ENCODE measurements around the gene PCDHA8.
"Not testable (repeated sequence)": the region's sequence is repeated elsewhere in the genome, so short reads cannot be mapped to it uniquely, and the experiment has no call there.

The PCDHA8 gene

DNA sequence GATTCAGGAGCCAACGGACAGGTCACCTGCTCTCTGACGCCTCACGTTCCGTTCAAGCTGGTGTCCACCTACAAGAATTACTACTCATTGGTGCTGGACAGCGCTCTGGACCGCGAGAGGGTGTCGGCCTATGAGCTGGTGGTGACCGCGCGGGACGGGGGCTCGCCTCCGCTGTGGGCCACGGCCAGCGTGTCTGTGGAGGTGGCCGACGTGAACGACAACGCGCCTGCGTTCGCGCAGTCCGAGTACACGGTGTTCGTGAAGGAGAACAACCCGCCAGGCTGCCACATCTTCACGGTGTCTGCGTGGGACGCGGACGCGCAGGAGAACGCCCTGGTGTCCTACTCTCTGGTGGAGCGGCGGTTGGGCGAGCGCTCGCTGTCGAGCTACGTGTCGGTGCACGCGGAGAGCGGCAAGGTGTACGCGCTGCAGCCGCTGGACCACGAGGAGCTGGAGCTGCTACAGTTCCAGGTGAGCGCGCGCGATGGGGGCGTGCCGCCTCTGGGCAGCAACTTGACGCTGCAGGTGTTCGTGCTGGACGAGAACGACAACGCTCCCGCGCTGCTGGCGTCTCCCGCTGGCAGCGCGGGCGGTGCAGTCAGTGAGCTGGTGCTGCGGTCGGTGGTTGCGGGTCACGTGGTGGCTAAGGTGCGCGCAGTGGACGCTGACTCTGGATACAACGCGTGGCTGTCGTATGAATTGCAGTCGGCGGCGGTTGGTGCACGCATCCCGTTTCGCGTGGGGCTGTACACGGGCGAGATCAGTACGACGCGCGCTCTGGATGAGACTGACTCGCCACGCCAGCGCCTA, 16.4 kb downstream of the PCDHA8 start:
- Histone ChIP-seq H3K36me3 (ENCODE audit: control insufficient read depth, insufficient read depth, low read length) (no peaks in the 10 kb centered on the region; the same call in 1 of the 2 replicates), H3K4me1 (ENCODE audit: control insufficient read depth, insufficient read depth, low read length) (no peaks in the 10 kb centered on the region), H3K4me3 (ENCODE audit: low read depth, low read length) (no peak overlapping the region), H3K9ac (ENCODE audit: low read depth, low read length) (no peak overlapping the region), H3K9me3 (ENCODE audit: control insufficient read depth, insufficient read depth, low read length) (peaks cover 12% of the 10 kb centered on the region), H3K27me3 (ENCODE audit: control insufficient read depth, insufficient read depth, low read length) (no peaks in the 10 kb centered on the region), H3K27ac (ENCODE audit: low read depth, low read length) (no peak overlapping the region)

DNA sequence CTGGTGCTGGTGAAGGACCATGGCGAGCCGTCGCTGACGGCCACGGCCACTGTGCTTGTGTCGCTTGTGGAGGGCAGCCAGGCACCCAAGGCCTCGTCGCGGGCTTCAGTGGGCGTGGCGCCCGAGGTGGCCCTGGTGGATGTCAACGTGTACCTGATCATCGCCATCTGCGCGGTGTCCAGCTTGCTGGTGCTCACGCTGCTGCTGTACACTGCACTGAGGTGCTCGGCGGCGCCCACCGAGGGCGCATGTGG, 16.9 kb downstream of the PCDHA8 start:
- H3K27me3 ChIP-seq (ENCODE audit: control insufficient read depth, insufficient read depth, low read length): no peaks in the 10 kb centered on the region
- H3K4me1 ChIP-seq (ENCODE audit: control insufficient read depth, insufficient read depth, low read length): no peaks in the 10 kb centered on the region
- H3K27ac ChIP-seq (ENCODE audit: low read depth, low read length): no peak overlapping the region
- H3K36me3 ChIP-seq (ENCODE audit: control insufficient read depth, insufficient read depth, low read length): peaks cover 4% of the 10 kb centered on the region; the same call in 1 of the 2 replicates
- no peak overlapping the region for H3K4me3 ChIP-seq (ENCODE audit: low read depth, low read length)
- H3K9ac ChIP-seq (ENCODE audit: low read depth, low read length): no peak overlapping the region
- peaks cover 12% of the 10 kb centered on the region for H3K9me3 ChIP-seq (ENCODE audit: control insufficient read depth, insufficient read depth, low read length)

DNA sequence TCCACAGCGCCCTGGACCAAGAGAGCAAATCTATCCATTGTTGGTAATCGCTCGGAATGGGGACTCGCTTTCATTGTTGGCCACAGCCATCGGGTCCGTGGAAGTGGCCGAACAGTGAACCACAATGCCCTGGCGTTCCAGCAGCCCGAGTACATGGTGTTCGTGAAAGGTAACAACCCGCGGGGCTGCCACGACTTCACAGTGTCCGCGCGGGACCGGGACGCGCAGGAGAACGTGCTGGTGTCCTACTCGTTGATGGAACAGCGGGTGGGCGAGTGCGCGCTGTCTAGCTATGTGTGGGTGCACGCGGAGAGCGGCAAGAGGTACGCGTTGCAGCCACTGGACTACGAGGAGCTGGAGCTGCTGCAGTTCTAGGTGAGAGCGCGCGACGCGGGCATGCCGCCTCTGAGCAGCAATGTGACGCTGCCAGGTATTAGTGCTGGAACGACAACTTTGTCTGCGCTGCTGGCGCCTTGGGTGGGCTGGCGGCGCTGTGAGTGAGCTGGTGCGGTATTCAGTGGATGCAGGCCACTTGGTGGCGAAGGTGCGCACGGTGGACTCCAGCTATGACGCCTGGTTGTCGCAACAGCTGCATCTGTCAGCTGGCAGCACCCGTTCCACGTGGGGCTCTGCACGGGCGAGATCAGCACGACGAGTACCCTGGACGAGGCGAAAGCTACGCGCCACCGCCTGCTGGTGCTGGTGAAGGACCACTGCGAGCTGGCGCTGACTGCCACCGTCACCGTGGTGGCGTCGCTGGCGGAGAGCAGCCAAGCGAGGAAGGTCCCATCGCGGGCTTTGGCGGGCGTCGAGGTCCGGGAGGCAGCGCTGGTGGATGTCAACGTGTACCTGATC, 21.7 kb downstream of the PCDHA8 start:
- H3K27me3 ChIP-seq (ENCODE audit: control insufficient read depth, insufficient read depth, low read length): no peaks in the 10 kb centered on the region
- no peak overlapping the region for H3K27ac ChIP-seq (ENCODE audit: low read depth, low read length)
- H3K9me3 ChIP-seq (ENCODE audit: control insufficient read depth, insufficient read depth, low read length): peaks cover 8% of the 10 kb centered on the region; the same call in 1 of the 2 replicates
- H3K4me1 ChIP-seq (ENCODE audit: control insufficient read depth, insufficient read depth, low read length): no peaks in the 10 kb centered on the region
- peaks cover 6% of the 10 kb centered on the region for H3K36me3 ChIP-seq (ENCODE audit: control insufficient read depth, insufficient read depth, low read length)
- H3K4me3 ChIP-seq (ENCODE audit: low read depth, low read length): no peak overlapping the region
- H3K9ac ChIP-seq (ENCODE audit: low read depth, low read length): no peak overlapping the region

DNA sequence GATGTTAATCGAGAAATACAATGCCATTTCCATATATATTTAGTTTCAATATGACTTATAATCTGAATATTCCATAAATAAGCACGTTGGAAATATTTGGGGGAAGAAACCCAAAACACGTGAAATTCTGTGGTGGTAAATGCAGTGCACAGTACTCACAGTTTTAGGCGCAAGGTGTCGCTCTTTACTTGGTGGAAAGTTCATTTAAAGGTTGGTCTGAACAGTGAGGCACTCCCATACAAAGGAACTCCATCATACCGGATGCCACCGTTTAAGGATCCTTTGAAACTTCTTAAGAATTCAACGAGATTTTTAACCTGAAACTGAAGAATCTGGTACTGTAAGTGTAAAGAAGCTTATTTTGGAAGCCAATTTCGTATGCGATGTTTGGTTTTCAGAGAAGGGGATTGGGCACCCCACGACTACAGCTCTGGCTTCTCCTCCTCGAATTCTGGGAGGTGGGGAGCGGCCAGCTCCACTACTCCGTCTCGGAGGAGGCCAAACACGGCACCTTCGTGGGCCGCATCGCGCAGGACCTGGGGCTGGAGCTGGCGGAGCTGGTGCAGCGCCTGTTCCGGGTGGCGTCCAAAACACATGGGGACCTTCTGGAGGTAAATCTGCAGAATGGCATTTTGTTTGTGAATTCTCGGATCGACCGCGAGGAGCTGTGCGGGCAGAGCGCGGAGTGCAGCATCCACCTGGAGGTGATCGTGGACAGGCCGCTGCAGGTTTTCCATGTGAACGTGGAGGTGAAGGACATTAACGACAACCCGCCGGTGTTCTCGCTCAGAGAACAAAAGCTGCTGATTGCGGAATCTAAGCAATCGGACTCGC, 28.0 kb downstream of the PCDHA8 start, which contains the start of gene PCDHA11:
PCDHA11 (plus strand) TSS at position 237 of the 834 bp plus-strand sequence; CDS start at position 384, 147 bp downstream.
- Histone ChIP-seq H3K4me3 (ENCODE audit: low read depth, low read length) (no peak within 1 kb of the TSS), H3K4me1 (ENCODE audit: control insufficient read depth, insufficient read depth, low read length) (0 out of 2 replicates have a peak, but pooled peaks cover under 1% of the 10 kb centered on the region), H3K27ac (ENCODE audit: low read depth, low read length) (no peak within 1 kb of the TSS), H3K27me3 (ENCODE audit: control insufficient read depth, insufficient read depth, low read length) (no peaks in the 10 kb centered on the region), H3K9ac (ENCODE audit: low read depth, low read length) (no peak within 1 kb of the TSS), H3K36me3 (ENCODE audit: control insufficient read depth, insufficient read depth, low read length) (peaks cover 9% of the 10 kb centered on the region), H3K9me3 (ENCODE audit: control insufficient read depth, insufficient read depth, low read length) (no peaks in the 10 kb centered on the region)

DNA sequence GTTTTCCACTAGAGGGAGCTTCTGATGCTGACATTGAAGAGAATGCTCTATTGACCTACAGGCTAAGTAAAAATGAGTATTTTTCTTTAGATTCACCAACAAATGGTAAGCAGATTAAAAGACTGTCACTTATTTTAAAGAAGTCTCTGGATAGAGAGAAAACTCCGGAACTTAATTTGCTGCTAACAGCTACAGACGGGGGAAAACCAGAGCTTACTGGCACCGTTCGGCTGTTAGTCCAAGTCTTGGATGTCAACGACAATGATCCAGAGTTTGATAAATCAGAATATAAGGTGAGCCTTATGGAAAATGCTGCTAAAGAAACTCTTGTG, 28.5 kb downstream of the PCDHA8 start:
- Histone ChIP-seq H3K4me3 (ENCODE audit: low read depth, low read length) (no peak overlapping the region), H3K4me1 (ENCODE audit: control insufficient read depth, insufficient read depth, low read length) (peaks cover 6% of the 10 kb centered on the region; the same call in 1 of the 2 replicates), H3K27me3 (ENCODE audit: control insufficient read depth, insufficient read depth, low read length) (no peaks in the 10 kb centered on the region), H3K9ac (ENCODE audit: low read depth, low read length) (no peak overlapping the region), H3K27ac (ENCODE audit: low read depth, low read length) (no peak overlapping the region), H3K36me3 (ENCODE audit: control insufficient read depth, insufficient read depth, low read length) (peaks cover 9% of the 10 kb centered on the region), H3K9me3 (ENCODE audit: control insufficient read depth, insufficient read depth, low read length) (no peaks in the 10 kb centered on the region)

DNA sequence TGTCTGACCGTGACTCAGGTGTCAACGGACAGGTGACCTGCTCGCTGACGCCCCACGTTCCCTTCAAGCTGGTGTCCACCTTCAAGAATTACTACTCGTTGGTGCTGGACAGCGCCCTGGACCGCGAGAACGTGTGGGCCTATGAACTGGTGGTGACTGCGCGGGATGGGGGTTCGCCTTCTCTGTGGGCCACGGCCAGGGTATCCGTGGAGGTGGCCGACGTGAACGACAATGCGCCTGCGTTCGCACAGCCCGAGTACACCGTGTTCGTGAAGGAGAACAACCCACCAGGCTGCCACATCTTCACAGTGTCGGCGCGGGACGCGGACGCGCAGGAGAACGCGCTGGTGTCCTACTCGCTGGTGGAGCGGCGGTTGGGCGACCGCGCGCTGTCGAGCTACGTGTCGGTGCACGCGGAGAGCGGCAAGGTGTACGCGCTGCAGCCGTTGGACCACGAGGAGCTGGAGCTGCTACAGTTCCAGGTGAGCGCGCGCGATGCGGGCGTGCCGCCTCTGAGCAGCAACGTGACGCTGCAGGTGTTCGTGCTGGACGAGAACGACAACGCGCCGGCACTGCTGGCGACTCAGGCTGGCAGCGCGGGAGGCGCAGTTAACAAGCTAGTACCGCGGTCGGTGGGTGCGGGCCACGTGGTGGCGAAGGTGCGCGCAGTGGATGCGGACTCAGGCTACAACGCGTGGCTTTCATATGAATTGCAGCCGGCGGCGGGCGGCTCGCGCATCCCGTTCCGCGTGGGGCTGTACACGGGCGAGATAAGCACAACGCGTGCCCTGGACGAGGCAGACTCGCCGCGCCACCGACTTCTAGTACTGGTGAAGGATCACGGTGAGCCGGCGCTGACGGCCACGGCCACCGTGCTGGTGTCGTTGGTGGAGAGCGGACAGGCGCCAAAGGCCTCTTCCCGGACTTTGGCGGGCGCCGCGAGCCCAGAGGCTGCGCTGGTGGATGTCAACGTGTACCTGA, 29.5 kb downstream of the PCDHA8 start:
- peaks cover 9% of the 10 kb centered on the region for H3K36me3 ChIP-seq (ENCODE audit: control insufficient read depth, insufficient read depth, low read length)
- H3K27ac ChIP-seq (ENCODE audit: low read depth, low read length): no peak overlapping the region
- H3K9me3 ChIP-seq (ENCODE audit: control insufficient read depth, insufficient read depth, low read length): no peaks in the 10 kb centered on the region
- H3K27me3 ChIP-seq (ENCODE audit: control insufficient read depth, insufficient read depth, low read length): no peaks in the 10 kb centered on the region
- no peak overlapping the region for H3K4me3 ChIP-seq (ENCODE audit: low read depth, low read length)
- no peak overlapping the region for H3K9ac ChIP-seq (ENCODE audit: low read depth, low read length)
- H3K4me1 ChIP-seq (ENCODE audit: control insufficient read depth, insufficient read depth, low read length): peaks cover 7% of the 10 kb centered on the region; the same call in 1 of the 2 replicates

DNA sequence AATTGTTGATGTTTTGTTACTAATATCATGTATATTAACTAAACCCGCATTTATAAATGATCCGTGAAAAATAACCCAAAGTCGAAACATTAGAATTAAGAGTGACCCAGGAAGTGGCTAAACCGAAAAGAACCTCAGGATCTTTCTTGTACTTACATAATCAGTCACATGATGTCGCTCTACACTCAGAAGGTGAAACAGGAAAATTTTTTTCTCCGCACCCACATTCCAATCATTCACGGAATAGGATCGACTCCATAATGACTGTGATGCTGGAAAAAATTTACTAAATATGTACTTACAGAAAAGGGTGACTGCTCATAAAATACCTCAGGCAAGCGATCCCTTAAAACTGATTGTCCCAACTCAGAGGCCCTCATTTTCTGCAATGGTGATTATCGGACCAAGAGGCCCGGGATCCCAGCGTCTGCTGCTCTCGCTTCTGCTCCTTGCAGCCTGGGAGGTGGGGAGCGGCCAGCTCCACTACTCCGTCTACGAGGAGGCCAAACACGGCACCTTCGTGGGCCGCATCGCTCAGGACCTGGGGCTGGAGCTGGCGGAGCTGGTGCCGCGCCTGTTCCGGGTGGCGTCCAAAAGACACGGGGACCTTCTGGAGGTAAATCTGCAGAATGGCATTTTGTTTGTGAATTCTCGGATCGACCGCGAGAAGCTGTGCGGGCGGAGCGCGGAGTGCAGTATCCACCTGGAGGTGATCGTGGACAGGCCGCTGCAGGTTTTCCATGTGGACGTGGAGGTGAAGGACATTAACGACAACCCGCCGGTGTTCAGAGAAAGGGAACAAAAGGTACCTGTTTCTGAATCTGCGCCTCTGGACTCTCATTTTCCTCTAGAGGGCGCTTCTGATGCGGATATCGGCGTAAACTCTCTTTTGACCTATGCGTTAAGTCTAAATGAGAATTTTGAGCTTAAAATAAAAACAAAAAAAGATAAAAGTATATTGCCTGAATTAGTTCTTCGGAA, 34.4 kb downstream of the PCDHA8 start, which contains the start of gene PCDHA12:
PCDHA12 (plus strand) TSS at position 224 of the 981 bp plus-strand sequence; CDS start at position 389, 165 bp downstream.
- Histone ChIP-seq H3K27ac (ENCODE audit: low read depth, low read length) (peak within 1 kb of the TSS; percentile 73), H3K9me3 (ENCODE audit: control insufficient read depth, insufficient read depth, low read length) (no peaks in the 10 kb centered on the region), H3K4me3 (ENCODE audit: low read depth, low read length) (peak within 1 kb of the TSS; percentile 91), H3K9ac (ENCODE audit: low read depth, low read length) (peak within 1 kb of the TSS; percentile 85), H3K27me3 (ENCODE audit: control insufficient read depth, insufficient read depth, low read length) (no peaks in the 10 kb centered on the region), H3K4me1 (ENCODE audit: control insufficient read depth, insufficient read depth, low read length) (peaks cover 7% of the 10 kb centered on the region; the same call in 1 of the 2 replicates), H3K36me3 (ENCODE audit: control insufficient read depth, insufficient read depth, low read length) (0 out of 2 replicates have a peak, but pooled peaks cover under 1% of the 10 kb centered on the region)

DNA sequence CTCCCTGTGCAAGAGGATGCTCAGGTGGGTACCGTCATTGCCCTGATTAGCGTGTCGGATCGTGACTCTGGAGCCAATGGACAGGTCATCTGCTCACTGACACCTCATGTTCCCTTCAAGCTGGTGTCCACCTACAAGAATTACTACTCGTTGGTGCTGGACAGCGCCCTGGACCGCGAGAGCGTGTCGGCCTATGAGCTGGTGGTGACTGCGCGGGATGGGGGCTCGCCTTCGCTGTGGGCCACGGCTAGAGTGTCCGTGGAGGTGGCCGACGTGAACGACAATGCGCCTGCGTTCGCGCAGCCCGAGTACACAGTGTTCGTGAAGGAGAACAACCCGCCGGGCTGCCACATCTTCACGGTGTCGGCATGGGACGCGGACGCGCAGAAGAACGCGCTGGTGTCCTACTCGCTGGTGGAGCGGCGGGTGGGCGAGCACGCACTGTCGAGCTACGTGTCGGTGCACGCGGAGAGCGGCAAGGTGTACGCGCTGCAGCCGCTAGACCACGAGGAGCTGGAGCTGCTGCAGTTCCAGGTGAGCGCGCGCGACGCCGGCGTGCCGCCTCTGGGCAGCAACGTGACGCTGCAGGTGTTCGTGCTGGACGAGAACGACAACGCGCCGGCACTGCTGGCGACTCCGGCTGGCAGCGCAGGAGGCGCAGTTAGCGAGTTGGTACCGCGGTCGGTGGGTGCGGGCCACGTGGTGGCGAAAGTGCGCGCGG, 35.7 kb downstream of the PCDHA8 start:
- H3K4me3 ChIP-seq (ENCODE audit: low read depth, low read length); H3K36me3 ChIP-seq (ENCODE audit: control insufficient read depth, insufficient read depth, low read length); H3K27ac ChIP-seq (ENCODE audit: low read depth, low read length); H3K27me3 ChIP-seq (ENCODE audit: control insufficient read depth, insufficient read depth, low read length); H3K9me3 ChIP-seq (ENCODE audit: control insufficient read depth, insufficient read depth, low read length); H3K9ac ChIP-seq (ENCODE audit: low read depth, low read length); H3K4me1 ChIP-seq (ENCODE audit: control insufficient read depth, insufficient read depth, low read length): not testable (repeated sequence)

DNA sequence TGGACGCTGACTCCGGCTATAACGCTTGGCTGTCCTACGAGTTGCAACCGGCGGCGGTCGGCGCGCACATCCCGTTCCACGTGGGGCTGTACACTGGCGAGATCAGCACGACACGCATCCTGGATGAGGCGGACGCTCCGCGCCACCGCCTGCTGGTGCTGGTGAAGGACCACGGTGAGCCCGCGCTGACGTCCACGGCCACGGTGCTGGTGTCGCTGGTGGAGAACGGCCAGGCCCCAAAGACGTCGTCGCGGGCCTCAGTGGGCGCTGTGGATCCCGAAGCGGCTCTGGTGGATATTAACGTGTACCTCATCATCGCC, 36.2 kb downstream of the PCDHA8 start:
- H3K4me3 ChIP-seq (ENCODE audit: low read depth, low read length): no peak overlapping the region

More for the DNA sequence above, 36.2 kb downstream of the PCDHA8 start:
- Histone ChIP-seq H3K4me1 (ENCODE audit: control insufficient read depth, insufficient read depth, low read length) (peaks cover 7% of the 10 kb centered on the region; the same call in 1 of the 2 replicates), H3K36me3 (ENCODE audit: control insufficient read depth, insufficient read depth, low read length) (no peaks in the 10 kb centered on the region), H3K27ac (ENCODE audit: low read depth, low read length) (no peak overlapping the region), H3K9ac (ENCODE audit: low read depth, low read length) (no peak overlapping the region), H3K9me3 (ENCODE audit: control insufficient read depth, insufficient read depth, low read length) (no peaks in the 10 kb centered on the region), H3K27me3 (ENCODE audit: control insufficient read depth, insufficient read depth, low read length) (no peaks in the 10 kb centered on the region)

Data from HUES48 (cell line).